NCI-H146 treated with DMSO at 0.1 percent for 48 hours (cell line): Measurements from ENCODE around the gene BEST2.

Experiments used
- DNase-seq: peaks from one replicate; lab custom pipeline; 2025; ENCODE audit not compliant: unreplicated experiment; lab: John Stamatoyannopoulos, UW

The BEST2 gene

GRCh38 chr19:12786141-12786870 is 34.7 kb downstream of the BEST2 start:
- DNase-seq, result no peak

GRCh38 chr19:12786952-12787351 is 35.4 kb downstream of the BEST2 start:
- no peak for DNase-seq

DNA sequence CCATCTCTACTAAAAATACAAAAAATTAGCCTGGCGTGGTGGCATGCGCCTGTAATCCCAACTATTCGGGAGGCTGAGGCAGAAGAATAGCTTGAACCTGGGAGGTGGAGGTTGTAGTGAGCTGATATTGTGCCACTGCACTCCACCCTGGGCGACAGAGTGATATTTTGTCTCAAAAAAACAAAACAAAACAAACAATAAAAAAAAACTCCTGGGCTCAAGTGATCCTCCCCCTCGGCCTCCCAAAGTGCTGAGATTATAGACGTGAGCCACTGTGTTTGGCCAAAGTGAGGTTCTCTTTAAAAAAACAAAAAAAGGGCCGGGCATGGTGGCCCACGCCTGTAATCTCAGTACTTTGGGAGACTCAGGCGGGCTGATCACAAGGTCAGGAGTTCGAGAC is 35.9 kb downstream of the BEST2 start:
- no peak for DNase-seq

DNA sequence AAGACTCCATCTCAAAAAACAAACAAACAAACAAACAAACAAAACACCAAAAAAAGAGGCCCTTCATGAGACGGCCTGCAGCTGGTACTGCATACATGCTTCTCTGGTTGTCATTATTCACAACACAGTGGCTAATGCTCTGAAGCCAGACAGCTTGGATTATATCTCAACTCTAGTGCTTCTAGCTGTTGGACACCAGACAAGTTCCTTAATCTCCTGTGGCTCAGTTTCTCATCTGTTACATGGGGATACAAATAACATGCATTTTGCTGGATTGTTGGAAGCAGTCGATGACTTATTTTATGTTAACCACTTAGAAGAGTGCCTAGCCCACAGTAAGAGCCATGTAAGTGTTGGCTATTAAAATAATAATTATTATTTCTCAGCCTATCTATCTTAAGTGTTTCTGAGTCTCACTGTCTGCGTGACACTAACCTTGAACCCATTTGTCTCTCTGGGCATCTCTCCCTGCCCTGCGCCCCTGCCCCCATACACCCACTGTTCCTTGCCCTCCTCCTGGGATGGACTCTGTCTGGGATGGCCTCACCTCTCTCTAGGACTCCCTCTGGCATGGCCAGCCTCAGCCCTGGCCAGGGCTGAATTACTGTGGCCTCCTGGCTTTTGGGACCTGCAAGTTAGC is 36.6 kb downstream of the BEST2 start:
- DNase-seq, result no peak

DNA sequence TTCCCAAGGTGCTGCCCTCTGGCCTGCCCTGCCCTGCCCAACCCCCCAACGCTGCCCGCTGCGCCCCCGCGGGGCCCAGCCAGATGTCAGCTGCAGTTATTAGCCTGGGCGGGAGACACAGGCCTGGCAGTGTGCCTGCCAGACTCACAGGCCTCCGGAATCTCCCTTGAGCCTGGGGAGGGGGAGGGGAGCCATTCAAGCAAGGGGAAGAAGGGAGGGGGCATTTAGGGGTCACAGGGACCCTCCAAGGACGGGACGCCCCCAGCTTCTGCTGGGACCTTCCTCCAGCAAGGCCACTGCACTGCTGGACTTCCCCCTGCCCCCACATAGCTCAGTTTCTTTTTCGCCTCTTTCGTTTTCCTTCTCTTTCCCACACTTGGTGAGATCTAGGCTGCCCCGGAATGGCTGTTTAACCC is 37.1 kb downstream of the BEST2 start:
- DNase-seq, result peak; percentile 34

- DNase-seq, result no peak
Observed at GRCh38 chr19:12789098-12789903, 37.7 kb downstream of the BEST2 start.

- peak; percentile 96 for DNase-seq
Observed at GRCh38 chr19:12789904-12790619, 38.5 kb downstream of the BEST2 start.

- no peak for DNase-seq
Observed at GRCh38 chr19:12790628-12791344, 39.2 kb downstream of the BEST2 start.

DNA sequence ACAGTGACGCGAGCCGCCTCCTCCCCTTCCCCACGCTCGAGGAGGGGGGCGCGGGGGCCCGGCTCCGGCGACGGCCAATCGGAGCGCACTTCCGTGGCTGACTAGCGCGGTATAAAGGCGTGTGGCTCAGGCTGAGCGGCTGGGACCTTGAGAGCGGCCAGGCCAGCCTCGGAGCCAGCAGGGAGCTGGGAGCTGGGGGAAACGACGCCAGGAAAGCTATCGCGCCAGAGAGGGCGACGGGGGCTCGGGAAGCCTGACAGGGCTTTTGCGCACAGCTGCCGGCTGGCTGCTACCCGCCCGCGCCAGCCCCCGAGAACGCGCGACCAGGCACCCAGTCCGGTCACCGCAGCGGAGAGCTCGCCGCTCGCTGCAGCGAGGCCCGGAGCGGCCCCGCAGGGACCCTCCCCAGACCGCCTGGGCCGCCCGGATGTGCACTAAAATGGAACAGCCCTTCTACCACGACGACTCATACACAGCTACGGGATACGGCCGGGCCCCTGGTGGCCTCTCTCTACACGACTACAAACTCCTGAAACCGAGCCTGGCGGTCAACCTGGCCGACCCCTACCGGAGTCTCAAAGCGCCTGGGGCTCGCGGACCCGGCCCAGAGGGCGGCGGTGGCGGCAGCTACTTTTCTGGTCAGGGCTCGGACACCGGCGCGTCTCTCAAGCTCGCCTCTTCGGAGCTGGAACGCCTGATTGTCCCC is 39.9 kb downstream of the BEST2 start, which contains the start of gene JUNB:
TSS of gene JUNB (plus strand) at position 142 of the 706 bp plus-strand sequence. CDS start at position 428, 286 bp downstream.
- peak; percentile 93 for DNase-seq

DNA sequence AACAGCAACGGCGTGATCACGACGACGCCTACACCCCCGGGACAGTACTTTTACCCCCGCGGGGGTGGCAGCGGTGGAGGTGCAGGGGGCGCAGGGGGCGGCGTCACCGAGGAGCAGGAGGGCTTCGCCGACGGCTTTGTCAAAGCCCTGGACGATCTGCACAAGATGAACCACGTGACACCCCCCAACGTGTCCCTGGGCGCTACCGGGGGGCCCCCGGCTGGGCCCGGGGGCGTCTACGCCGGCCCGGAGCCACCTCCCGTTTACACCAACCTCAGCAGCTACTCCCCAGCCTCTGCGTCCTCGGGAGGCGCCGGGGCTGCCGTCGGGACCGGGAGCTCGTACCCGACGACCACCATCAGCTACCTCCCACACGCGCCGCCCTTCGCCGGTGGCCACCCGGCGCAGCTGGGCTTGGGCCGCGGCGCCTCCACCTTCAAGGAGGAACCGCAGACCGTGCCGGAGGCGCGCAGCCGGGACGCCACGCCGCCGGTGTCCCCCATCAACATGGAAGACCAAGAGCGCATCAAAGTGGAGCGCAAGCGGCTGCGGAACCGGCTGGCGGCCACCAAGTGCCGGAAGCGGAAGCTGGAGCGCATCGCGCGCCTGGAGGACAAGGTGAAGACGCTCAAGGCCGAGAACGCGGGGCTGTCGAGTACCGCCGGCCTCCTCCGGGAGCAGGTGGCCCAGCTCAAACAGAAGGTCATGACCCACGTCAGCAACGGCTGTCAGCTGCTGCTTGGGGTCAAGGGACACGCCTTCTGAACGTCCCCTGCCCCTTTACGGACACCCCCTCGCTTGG is 40.7 kb downstream of the BEST2 start:
- DNase-seq, result peak; percentile 75

GRCh38 chr19:12792853-12793289 is 41.3 kb downstream of the BEST2 start:
- peak; percentile 74 for DNase-seq

DNA sequence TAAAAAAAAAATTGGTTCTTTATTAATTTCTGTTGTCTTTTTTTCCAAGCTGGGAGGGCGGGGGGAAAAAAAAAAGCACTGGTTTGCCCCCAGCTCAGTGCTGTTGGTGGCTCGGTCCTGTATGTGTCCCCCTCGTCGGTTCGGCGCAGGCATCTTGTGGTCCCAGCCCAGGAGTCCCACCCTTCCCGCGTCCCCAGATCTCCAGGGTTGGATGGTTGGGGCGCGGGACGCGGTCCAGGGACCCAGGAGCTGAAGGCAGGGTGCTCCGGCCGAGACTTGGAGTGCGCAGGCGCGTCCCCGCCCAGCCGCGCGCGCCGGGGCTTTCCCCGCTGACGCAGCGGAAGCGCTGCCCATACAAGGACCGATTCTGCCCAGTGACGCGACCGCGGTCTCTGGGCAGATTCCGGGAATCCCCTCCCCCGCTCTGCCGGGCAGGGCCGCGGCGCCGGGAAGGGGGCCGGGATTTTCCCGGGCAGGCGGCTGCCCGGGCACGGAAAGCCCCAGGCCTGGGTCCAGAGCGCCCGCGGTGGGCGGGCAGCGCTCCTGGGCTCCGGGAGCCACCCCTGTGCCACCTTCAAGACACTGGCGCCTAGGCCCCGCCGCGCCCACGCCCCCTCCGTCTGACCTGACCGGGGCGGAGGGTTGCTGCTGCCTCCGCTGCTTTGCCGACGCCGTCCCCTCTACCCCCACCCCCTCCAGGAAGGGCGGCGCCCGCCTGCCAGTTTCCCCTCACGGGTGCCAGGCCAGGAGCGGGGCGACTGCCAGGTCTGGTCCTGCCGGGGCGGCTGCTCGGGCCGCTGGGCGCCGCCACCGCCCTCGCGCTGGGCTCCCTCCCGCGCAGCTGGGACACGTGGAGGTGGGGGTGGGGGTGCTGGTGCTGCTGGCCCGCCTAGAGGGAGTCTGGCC is 42.0 kb downstream of the BEST2 start:
- peak; percentile 89 for DNase-seq

GRCh38 chr19:12794196-12794941 is 42.8 kb downstream of the BEST2 start:
- no peak for DNase-seq

DNA sequence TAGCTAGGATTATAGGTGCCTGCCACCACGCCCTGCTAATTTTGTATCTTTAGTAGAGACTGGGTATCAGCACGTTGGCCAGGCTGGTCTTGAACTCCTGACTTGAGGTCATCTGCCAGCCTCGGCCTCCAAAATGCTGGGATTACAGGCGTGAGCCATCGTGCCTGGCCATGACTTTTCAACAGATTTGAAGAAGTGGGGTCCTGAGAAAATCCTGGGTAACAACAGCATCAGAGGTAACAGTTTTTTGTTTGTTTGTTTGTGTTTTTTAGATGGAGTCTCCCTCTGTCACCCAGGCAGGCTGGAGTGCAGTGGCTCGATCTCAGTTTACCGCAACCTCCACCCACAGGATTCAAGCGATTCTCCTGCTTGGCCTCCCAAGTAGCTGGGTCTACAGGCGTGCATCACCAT is 43.4 kb downstream of the BEST2 start:
- DNase-seq, result no peak

DNA sequence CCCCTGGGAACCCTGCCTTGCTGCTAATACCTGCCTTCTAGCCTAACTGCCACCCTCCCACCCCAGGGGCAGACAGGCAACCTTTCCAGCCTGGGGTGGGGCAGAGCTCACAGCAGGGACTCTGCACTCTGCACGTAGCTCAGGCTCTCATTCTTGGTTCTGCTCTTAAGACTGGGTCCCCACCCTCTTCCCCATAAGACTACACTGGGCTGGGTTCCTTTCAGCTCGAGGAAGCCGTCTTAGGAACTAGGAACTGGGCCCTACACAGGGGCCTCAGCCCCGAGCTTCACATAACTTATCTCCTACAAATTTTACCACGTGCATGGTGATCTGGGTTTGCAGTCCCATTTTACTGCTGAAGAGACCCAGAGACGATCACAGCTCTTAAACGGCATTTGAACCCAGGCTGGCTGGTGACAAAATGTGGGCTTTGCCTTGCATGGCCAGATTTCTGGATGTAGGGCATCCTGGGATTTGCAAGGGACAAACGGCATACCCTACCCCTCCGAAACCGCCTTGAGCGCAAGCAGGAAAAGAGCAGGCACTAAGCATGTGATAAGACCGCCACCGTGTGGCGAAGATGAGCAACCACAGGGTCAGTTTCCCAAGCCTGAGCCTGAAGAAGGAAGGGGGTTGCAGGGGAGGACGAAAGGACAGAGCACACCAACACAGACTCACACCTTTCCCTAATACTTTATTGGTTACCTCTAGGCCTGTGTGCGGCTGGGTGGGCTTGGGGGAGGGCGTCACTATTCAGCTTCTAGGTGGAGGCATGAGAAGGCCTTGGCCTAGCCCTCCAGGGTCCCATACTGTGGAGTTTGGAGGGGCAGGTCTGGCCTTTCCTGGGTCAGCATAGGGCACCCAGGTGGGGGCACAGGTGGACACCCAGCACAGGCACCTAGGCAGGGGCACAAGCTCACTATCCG is 44.8 kb downstream of the BEST2 start:
- DNase-seq, result peak; percentile 82

GRCh38 chr19:12797141-12797587 is 45.6 kb downstream of the BEST2 start:
- no peak for DNase-seq
